ENCODE measurements around the gene HACD4.
A peak's percentile ranks its signal among the peaks of the same experiment; 100 is the strongest.
"Not testable (repeated sequence)": the region's sequence is repeated elsewhere in the genome, so short reads cannot be mapped to it uniquely, and the experiment has no call there.

HACD4 gene

GRCh38 chr9:20988671-20989315 is 42.6 kb downstream of the HACD4 start:
- peaks cover 12% of the 10 kb centered on the region for H3K4me1 ChIP-seq (ENCODE audit: insufficient read depth, low read length)
- H3K27ac ChIP-seq (ENCODE audit: low read depth, low read length) = 0 out of 2 replicates have a peak overlapping the region, but pooled peaks have one; percentile 8
- H3K36me3 ChIP-seq (ENCODE audit: insufficient read depth, low read length) = peaks cover 48% of the 10 kb centered on the region
- H3K9ac ChIP-seq (ENCODE audit: low read depth, low read length) = no peak overlapping the region
- WGBS = 66% methylated on average over 3 of the region's 3 CpGs
- no peak overlapping the region for H3K4me3 ChIP-seq (ENCODE audit: low read length)
- H3K9me3 ChIP-seq (ENCODE audit: insufficient read depth, low read depth, low read length) = no peaks in the 10 kb centered on the region
- no peaks in the 10 kb centered on the region for H3K27me3 ChIP-seq (ENCODE audit: insufficient read depth, low read length)

- H3K9me3 ChIP-seq (ENCODE audit: insufficient read depth, low read depth, low read length) = no peaks in the 10 kb centered on the region
- H3K27ac ChIP-seq (ENCODE audit: low read depth, low read length) = no peak overlapping the region
- peaks cover 41% of the 10 kb centered on the region for H3K36me3 ChIP-seq (ENCODE audit: insufficient read depth, low read length)
- peaks cover 12% of the 10 kb centered on the region for H3K4me1 ChIP-seq (ENCODE audit: insufficient read depth, low read length)
- no peaks in the 10 kb centered on the region for H3K27me3 ChIP-seq (ENCODE audit: insufficient read depth, low read length)
- H3K4me3 ChIP-seq (ENCODE audit: low read length) = no peak overlapping the region
- WGBS = 85% methylated on average over 1 of the region's 3 CpGs
- H3K9ac ChIP-seq (ENCODE audit: low read depth, low read length) = no peak overlapping the region
Observed at GRCh38 chr9:20988061-20988460, 43.4 kb downstream of the HACD4 start.

- Histone ChIP-seq H3K36me3 (ENCODE audit: insufficient read depth, low read length) (peaks cover 44% of the 10 kb centered on the region), H3K4me1 (ENCODE audit: insufficient read depth, low read length) (peaks cover 12% of the 10 kb centered on the region)
- 94% methylated on average over 1 of the region's 1 CpG for WGBS
Observed at GRCh38 chr9:20987521-20987920, 43.9 kb downstream of the HACD4 start.

GRCh38 chr9:20985851-20986600 is 45.4 kb downstream of the HACD4 start:
- peaks cover 47% of the 10 kb centered on the region for H3K36me3 ChIP-seq (ENCODE audit: insufficient read depth, low read length)
- H3K27ac ChIP-seq (ENCODE audit: low read depth, low read length) = no peak overlapping the region
- peaks cover 12% of the 10 kb centered on the region for H3K4me1 ChIP-seq (ENCODE audit: insufficient read depth, low read length)
- no peak overlapping the region for H3K4me3 ChIP-seq (ENCODE audit: low read length)
- no peaks in the 10 kb centered on the region for H3K9me3 ChIP-seq (ENCODE audit: insufficient read depth, low read depth, low read length)
- H3K27me3 ChIP-seq (ENCODE audit: insufficient read depth, low read length) = no peaks in the 10 kb centered on the region
- no peak overlapping the region for H3K9ac ChIP-seq (ENCODE audit: low read depth, low read length)
- WGBS = 93% methylated on average over 6 of the region's 6 CpGs

More at GRCh38 chr9:20987521-20987920, 43.9 kb downstream of the HACD4 start:
- Histone ChIP-seq H3K9ac (ENCODE audit: low read depth, low read length) (no peak overlapping the region), H3K9me3 (ENCODE audit: insufficient read depth, low read depth, low read length) (no peaks in the 10 kb centered on the region), H3K27me3 (ENCODE audit: insufficient read depth, low read length) (no peaks in the 10 kb centered on the region), H3K4me3 (ENCODE audit: low read length) (no peak overlapping the region), H3K27ac (ENCODE audit: low read depth, low read length) (no peak overlapping the region)

GRCh38 chr9:20984506-20984905 is 46.9 kb downstream of the HACD4 start:
- no peak overlapping the region for H3K9ac ChIP-seq (ENCODE audit: low read depth, low read length)
- H3K4me1 ChIP-seq (ENCODE audit: insufficient read depth, low read length) = peaks cover 12% of the 10 kb centered on the region
- H3K9me3 ChIP-seq (ENCODE audit: insufficient read depth, low read depth, low read length) = no peaks in the 10 kb centered on the region
- no peak overlapping the region for H3K27ac ChIP-seq (ENCODE audit: low read depth, low read length)
- no peaks in the 10 kb centered on the region for H3K27me3 ChIP-seq (ENCODE audit: insufficient read depth, low read length)
- 98% methylated on average over 2 of the region's 3 CpGs for WGBS
- H3K36me3 ChIP-seq (ENCODE audit: insufficient read depth, low read length) = peaks cover 32% of the 10 kb centered on the region
- H3K4me3 ChIP-seq (ENCODE audit: low read length) = no peak overlapping the region

- Histone ChIP-seq H3K4me3 (ENCODE audit: low read length) (no peak overlapping the region), H3K27ac (ENCODE audit: low read depth, low read length) (no peak overlapping the region)
- 88% methylated on average over 2 of the region's 2 CpGs for WGBS
Observed at GRCh38 chr9:20981486-20981885, 50.0 kb downstream of the HACD4 start.

GRCh38 chr9:20980832-20981455 is 50.5 kb downstream of the HACD4 start:
- no peaks in the 10 kb centered on the region for H3K27me3 ChIP-seq (ENCODE audit: insufficient read depth, low read length)
- WGBS = 90% methylated on average over 3 of the region's 3 CpGs
- H3K4me1 ChIP-seq (ENCODE audit: insufficient read depth, low read length) = no peaks in the 10 kb centered on the region
- H3K9ac ChIP-seq (ENCODE audit: low read depth, low read length) = no peak overlapping the region
- H3K4me3 ChIP-seq (ENCODE audit: low read length) = no peak overlapping the region
- H3K9me3 ChIP-seq (ENCODE audit: insufficient read depth, low read depth, low read length) = no peaks in the 10 kb centered on the region
- H3K27ac ChIP-seq (ENCODE audit: low read depth, low read length) = no peak overlapping the region
- peaks cover 27% of the 10 kb centered on the region for H3K36me3 ChIP-seq (ENCODE audit: insufficient read depth, low read length)

More at GRCh38 chr9:20981486-20981885, 50.0 kb downstream of the HACD4 start:
- Histone ChIP-seq H3K9me3 (ENCODE audit: insufficient read depth, low read depth, low read length) (no peaks in the 10 kb centered on the region), H3K27me3 (ENCODE audit: insufficient read depth, low read length) (no peaks in the 10 kb centered on the region), H3K36me3 (ENCODE audit: insufficient read depth, low read length) (peaks cover 28% of the 10 kb centered on the region), H3K4me1 (ENCODE audit: insufficient read depth, low read length) (no peaks in the 10 kb centered on the region), H3K9ac (ENCODE audit: low read depth, low read length) (no peak overlapping the region)

GRCh38 chr9:20978249-20978648 is 53.2 kb downstream of the HACD4 start:
- H3K27ac ChIP-seq (ENCODE audit: low read depth, low read length) = no peak overlapping the region
- no peak overlapping the region for H3K4me3 ChIP-seq (ENCODE audit: low read length)
- H3K9me3 ChIP-seq (ENCODE audit: insufficient read depth, low read depth, low read length) = no peaks in the 10 kb centered on the region
- H3K9ac ChIP-seq (ENCODE audit: low read depth, low read length) = no peak overlapping the region
- H3K36me3 ChIP-seq (ENCODE audit: insufficient read depth, low read length) = peaks cover 27% of the 10 kb centered on the region
- H3K4me1 ChIP-seq (ENCODE audit: insufficient read depth, low read length) = no peaks in the 10 kb centered on the region
- 91% methylated on average over 1 of the region's 2 CpGs for WGBS
- no peaks in the 10 kb centered on the region for H3K27me3 ChIP-seq (ENCODE audit: insufficient read depth, low read length)

GRCh38 chr9:20974191-20974938 is 57.1 kb downstream of the HACD4 start:
- WGBS = 89% methylated on average over 2 of the region's 2 CpGs
- H3K36me3 ChIP-seq (ENCODE audit: insufficient read depth, low read length) = peaks cover 15% of the 10 kb centered on the region; the same call in 1 of the 2 replicates
- not testable (repeated sequence) for H3K27ac ChIP-seq (ENCODE audit: low read depth, low read length); H3K9ac ChIP-seq (ENCODE audit: low read depth, low read length); H3K4me1 ChIP-seq (ENCODE audit: insufficient read depth, low read length); H3K9me3 ChIP-seq (ENCODE audit: insufficient read depth, low read depth, low read length); H3K27me3 ChIP-seq (ENCODE audit: insufficient read depth, low read length); H3K4me3 ChIP-seq (ENCODE audit: low read length)

- not testable (repeated sequence) for H3K4me3 ChIP-seq (ENCODE audit: low read length); H3K27ac ChIP-seq (ENCODE audit: low read depth, low read length); H3K9me3 ChIP-seq (ENCODE audit: insufficient read depth, low read depth, low read length); H3K4me1 ChIP-seq (ENCODE audit: insufficient read depth, low read length); H3K27me3 ChIP-seq (ENCODE audit: insufficient read depth, low read length); H3K9ac ChIP-seq (ENCODE audit: low read depth, low read length)
- 92% methylated on average over 2 of the region's 2 CpGs for WGBS
- H3K36me3 ChIP-seq (ENCODE audit: insufficient read depth, low read length) = peaks cover 15% of the 10 kb centered on the region; the same call in 1 of the 2 replicates
Observed at GRCh38 chr9:20973246-20973947, 58.0 kb downstream of the HACD4 start.

Data from HUES64 (cell line).